Bronchial smooth muscle cell (primary cell): ENCODE measurements around the gene OPA3. TPM values are rescaled to one million over a fixed set of nuclear protein-coding genes. Genes with fewer than 3 reads are reported as not detected.

Experiments
- total RNA-seq: library from RNA; depleted of rRNA; stranded (reverse); fragments of >200 nt; gene quantifications from 2 replicates; pipeline ENCODE4 v1.2.1, GENCODE V29; 2014

OPA3 gene
- total RNA-seq: 2.7 and 3.5 TPM in 2 replicates

DNA sequence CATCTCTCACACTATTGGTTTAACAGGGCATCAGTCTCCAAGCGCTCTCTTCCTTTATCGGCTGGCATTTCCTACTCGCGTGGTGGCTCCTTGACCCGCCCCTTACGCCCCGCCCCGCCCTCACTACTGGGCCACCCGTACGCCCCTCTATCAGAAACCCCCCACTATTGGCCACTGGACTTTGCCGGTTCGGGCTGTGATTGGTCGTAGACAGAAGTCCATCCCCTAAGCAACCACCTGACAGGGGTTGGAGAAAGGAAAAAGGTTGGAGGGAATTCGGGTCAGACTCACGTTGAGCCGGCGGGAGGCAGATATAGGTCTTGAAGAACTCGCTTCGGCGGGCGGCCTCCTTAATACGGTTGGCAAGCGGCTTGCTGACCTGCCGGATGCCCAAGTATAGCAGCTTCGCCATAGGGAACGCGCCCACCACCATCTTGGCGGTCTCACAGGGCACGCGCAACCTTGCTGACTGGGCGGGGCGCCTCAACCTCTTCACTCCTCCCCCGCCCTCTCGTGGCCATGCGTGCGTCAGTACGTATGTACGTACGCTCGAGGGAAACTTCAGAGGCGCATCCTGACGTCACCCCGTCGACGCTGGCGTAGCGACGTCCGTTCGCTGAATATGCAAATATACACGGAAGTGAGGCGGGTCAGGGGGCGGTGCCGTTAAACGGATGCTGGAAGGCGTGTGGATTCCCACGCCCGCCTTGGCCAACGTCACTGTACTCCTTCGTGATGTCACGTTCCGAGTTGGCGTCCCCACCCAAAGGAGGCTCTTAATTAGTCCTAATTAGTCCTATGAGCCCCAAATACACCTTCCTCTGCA lies at the start of gene OPA3:
Gene OPA3, minus strand, starts transcription at position 471 of the 826 bp plus-strand sequence. Its CDS starts 38 bp downstream, at position 433.

DNA sequence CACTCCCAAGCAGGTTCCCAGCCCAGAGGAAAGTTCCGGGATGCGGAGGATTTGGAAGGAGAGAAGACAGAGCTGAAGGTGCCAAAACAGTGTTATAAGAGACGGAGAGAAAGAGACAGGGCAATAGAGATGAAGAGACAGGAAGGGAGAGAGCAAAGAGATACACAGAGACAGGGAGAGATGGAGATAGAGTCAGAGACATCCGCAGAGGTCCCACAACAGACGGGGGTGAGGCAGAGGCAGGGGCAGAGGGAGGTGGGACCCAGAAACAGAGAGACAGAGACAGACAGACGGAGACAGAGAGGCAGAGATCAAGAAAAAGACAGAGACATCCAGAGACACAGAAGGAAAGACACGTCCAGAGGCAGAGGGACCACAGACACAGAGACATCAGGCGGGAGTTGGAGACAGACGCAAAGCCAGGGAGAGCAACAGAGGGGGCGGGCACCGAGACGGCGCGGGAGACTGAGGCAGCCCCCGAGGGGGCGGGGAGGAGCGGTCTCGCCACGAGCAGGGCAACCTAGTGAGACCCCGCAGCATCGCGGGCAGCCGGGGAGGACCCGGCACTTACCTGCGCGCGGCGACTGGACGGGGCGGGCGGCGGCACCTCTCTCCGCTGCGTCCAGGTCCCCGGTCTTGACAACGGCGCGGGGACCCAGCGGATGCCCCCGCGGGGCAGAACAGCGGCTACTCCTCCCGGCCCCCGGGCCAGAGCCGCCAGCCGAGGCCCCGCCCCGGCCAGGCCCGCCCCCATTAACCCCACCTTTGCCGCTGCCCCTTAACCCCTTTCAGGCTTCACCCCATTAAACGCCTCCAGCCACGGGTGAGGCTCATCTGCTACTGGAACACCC lies 17.1 kb upstream of the OPA3 start, which contains the start of gene GPR4:
Gene GPR4, minus strand, starts transcription at position 689 of the 851 bp plus-strand sequence. CDS start 10,346 bp downstream, outside the sequence.

DNA sequence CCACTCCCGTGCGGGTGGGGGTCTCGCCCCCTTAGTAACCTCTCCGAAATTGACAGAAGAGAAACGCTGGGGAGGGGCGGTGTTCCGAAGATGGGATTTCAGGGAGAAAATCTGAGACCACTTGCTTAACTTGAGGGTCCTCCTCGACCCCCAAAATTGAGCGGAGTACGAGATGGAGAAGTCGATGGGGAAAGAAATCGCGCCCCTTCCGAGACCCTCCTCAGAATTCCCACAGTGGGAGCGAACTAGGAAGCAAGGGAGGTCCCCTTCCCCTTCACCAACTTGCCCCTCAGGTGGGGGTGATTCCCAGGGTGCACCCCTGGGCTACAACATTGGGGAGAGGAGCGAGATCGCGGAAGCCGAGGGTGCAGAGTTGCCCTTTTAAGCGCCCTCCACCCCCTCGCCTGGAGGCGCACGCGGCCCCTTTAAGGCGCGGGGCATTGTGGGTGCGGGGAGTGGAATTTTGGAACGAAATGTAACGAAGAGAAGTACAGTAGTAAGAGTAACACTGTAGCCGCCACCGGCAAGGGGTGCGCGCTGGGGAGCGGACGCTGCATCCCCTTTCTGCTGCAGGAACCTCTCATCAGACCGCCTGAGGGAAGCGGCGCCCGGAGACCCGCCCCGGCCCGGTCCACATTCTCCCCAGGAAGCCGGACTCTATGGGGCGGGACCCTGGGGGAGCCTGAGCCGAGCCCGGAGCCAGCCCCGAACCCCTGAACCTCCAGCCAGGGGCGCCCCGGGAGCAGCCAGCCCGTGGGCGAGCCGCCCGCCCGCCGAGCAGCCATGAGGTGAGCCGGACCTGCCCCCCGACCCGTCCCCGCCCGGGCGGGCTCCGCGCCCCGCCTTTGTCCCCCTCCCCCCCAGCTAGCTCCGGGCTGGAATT lies 77.4 kb downstream of the OPA3 start, which contains the start of gene VASP:
Gene VASP, plus strand, starts transcription at position 491 of the 883 bp plus-strand sequence. Its CDS starts 293 bp downstream, at position 784.

DNA sequence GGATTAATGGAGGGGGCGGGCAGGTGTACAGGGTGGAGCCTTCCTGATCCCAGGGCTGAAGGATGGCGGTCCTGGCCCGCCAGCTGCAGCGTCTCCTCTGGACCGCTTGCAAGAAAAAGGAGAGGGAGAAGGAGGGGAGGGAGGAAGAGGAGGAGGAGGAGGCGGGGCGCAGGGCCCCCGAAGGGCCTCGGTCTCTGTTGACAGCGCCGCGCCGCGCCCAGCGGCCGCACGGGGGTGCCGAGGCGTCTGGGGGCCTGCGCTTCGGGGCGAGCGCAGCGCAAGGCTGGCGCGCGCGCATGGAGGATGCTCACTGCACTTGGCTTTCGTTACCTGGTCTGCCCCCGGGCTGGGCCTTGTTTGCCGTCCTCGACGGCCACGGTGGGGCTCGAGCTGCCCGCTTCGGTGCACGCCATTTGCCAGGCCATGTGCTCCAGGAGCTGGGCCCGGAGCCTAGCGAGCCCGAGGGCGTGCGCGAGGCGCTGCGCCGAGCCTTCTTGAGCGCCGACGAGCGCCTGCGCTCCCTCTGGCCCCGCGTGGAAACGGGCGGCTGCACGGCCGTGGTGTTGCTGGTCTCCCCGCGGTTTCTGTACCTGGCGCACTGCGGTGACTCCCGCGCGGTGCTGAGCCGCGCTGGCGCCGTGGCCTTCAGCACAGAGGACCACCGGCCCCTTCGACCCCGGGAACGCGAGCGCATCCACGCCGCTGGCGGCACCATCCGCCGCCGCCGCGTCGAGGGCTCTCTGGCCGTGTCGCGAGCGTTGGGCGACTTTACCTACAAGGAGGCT lies 86.0 kb downstream of the OPA3 start, which contains the start of gene PPM1N:
Gene PPM1N, plus strand, starts transcription at position 33 of the 785 bp plus-strand sequence. Its CDS starts 30 bp downstream, at position 63.

Other genes with a start within 250 kb of the OPA3 start
- 0.16 TPM in 1 of 2 replicates, not detected in the other for gene KLC3, start 244.1 kb downstream of the OPA3 start, total RNA-seq
- gene ERCC2, start 214.2 kb downstream of the OPA3 start, total RNA-seq: 12.5 and 13.2 TPM in 2 replicates
- gene PPP1R13L, start 179.7 kb downstream of the OPA3 start, total RNA-seq: 0.60 and 1.3 TPM in 2 replicates
- 1.5 and 2.0 TPM in 2 replicates for gene POLR1G, start 178.2 kb downstream of the OPA3 start, total RNA-seq
- 45.9 and 58.8 TPM in 2 replicates for gene ERCC1, start 160.9 kb downstream of the OPA3 start, total RNA-seq
- 0.79 and 1.1 TPM in 2 replicates for gene FOSB, start 116.8 kb downstream of the OPA3 start, total RNA-seq
- 8.5 and 12.1 TPM in 2 replicates for gene RTN2, start 87.8 kb downstream of the OPA3 start, total RNA-seq
- gene PPM1N, start 86.4 kb downstream of the OPA3 start, total RNA-seq: 5.5 and 7.5 TPM in 2 replicates
- gene VASP, start 77.3 kb downstream of the OPA3 start, total RNA-seq: 18.9 and 32.5 TPM in 2 replicates
- gene GPR4, start 17.4 kb upstream of the OPA3 start, total RNA-seq: under 0.01 TPM in 1 of 2 replicates, not detected in the other
- gene EML2, start 54.6 kb upstream of the OPA3 start, total RNA-seq: 31.2 and 48.1 TPM in 2 replicates
- gene GIPR, start 83.4 kb upstream of the OPA3 start, total RNA-seq: 0.09 and 0.16 TPM in 2 replicates
- 843 and 916 TPM in 2 replicates for gene SNRPD2, start 107.2 kb upstream of the OPA3 start, total RNA-seq
- 1.6 and 5.8 TPM in 2 replicates for gene QPCTL, start 107.9 kb upstream of the OPA3 start, total RNA-seq
- 2.4 and 2.6 TPM in 2 replicates for gene FBXO46, start 146.1 kb upstream of the OPA3 start, total RNA-seq
- gene MEIOSIN, start 148.6 kb upstream of the OPA3 start, total RNA-seq: not detected in 2 replicates
- gene SIX5, start 184.4 kb upstream of the OPA3 start, total RNA-seq: 6.7 and 7.4 TPM in 2 replicates
- gene DMPK, start 197.7 kb upstream of the OPA3 start, total RNA-seq: 51.5 and 57.4 TPM in 2 replicates
- gene DMWD, start 208.0 kb upstream of the OPA3 start, total RNA-seq: 16.7 and 21.2 TPM in 2 replicates
- 0.09 and 0.16 TPM in 2 replicates for gene RSPH6A, start 230.5 kb upstream of the OPA3 start, total RNA-seq